ENCODE measurements around the gene DDI2.
"Not testable (repeated sequence)": the region's sequence is repeated elsewhere in the genome, so short reads cannot be mapped to it uniquely, and the experiment has no call there.

DDI2 gene

GRCh38 chr1:15691434-15692032, 74.3 kb downstream of the DDI2 start:
- Mint-ChIP-seq H3K9me3 (no peaks in the 10 kb centered on the region), H3K36me3 (peaks cover 8% of the 10 kb centered on the region), H3K27me3 (no peaks in the 10 kb centered on the region), H3K4me3 (no peak overlapping the region), H3K27ac (peak overlapping the region; percentile 94), H3K4me1 (peaks cover 70% of the 10 kb centered on the region)
- no peak for ATAC-seq

- peaks cover 8% of the 10 kb centered on the region for H3K36me3 Mint-ChIP-seq
- H3K27me3 Mint-ChIP-seq, result no peaks in the 10 kb centered on the region
- H3K4me3 Mint-ChIP-seq, result no peak overlapping the region
- H3K9me3 Mint-ChIP-seq, result no peaks in the 10 kb centered on the region
- H3K27ac Mint-ChIP-seq, result peak overlapping the region; percentile 94
- ATAC-seq, result no peak
- H3K4me1 Mint-ChIP-seq, result peaks cover 71% of the 10 kb centered on the region
Measured at GRCh38 chr1:15692121-15692682, 74.9 kb downstream of the DDI2 start.

- Mint-ChIP-seq H3K9me3 (no peaks in the 10 kb centered on the region), H3K4me1 (peaks cover 71% of the 10 kb centered on the region), H3K27ac (peak overlapping the region; percentile 94), H3K27me3 (no peaks in the 10 kb centered on the region), H3K36me3 (no peaks in the 10 kb centered on the region), H3K4me3 (no peak overlapping the region)
- no peak for ATAC-seq
Measured at GRCh38 chr1:15693371-15693770, 76.1 kb downstream of the DDI2 start.

GRCh38 chr1:15696956-15697521, 79.8 kb downstream of the DDI2 start:
- H3K4me1 Mint-ChIP-seq, result peaks cover 67% of the 10 kb centered on the region
- H3K27ac Mint-ChIP-seq, result peak overlapping the region; percentile 94
- no peaks in the 10 kb centered on the region for H3K9me3 Mint-ChIP-seq
- H3K4me3 Mint-ChIP-seq, result peak overlapping the region; percentile 79
- H3K27me3 Mint-ChIP-seq, result no peaks in the 10 kb centered on the region
- H3K36me3 Mint-ChIP-seq, result no peaks in the 10 kb centered on the region
- ATAC-seq, result peak; percentile 100

- no peak for ATAC-seq
- H3K4me3 Mint-ChIP-seq, result peak overlapping the region; percentile 31
- no peaks in the 10 kb centered on the region for H3K36me3 Mint-ChIP-seq
- peak overlapping the region; percentile 94 for H3K27ac Mint-ChIP-seq
- no peaks in the 10 kb centered on the region for H3K27me3 Mint-ChIP-seq
- H3K9me3 Mint-ChIP-seq, result no peaks in the 10 kb centered on the region
- H3K4me1 Mint-ChIP-seq, result peaks cover 65% of the 10 kb centered on the region
Measured at GRCh38 chr1:15698201-15698600, 80.9 kb downstream of the DDI2 start.

GRCh38 chr1:15699321-15699720, 82.1 kb downstream of the DDI2 start:
- H3K27me3 Mint-ChIP-seq, H3K9me3 Mint-ChIP-seq: not testable (repeated sequence)
- H3K4me1 Mint-ChIP-seq, result peaks cover 65% of the 10 kb centered on the region

GRCh38 chr1:15700508-15700907, 83.2 kb downstream of the DDI2 start:
- Mint-ChIP-seq H3K27me3 (no peaks in the 10 kb centered on the region), H3K9me3 (no peaks in the 10 kb centered on the region), H3K4me3 (no peak overlapping the region), H3K27ac (peak overlapping the region; percentile 55), H3K36me3 (peaks cover 15% of the 10 kb centered on the region), H3K4me1 (peaks cover 65% of the 10 kb centered on the region)
- ATAC-seq, result no peak

More at GRCh38 chr1:15699321-15699720, 82.1 kb downstream of the DDI2 start:
- not testable (repeated sequence) for H3K36me3 Mint-ChIP-seq, H3K4me3 Mint-ChIP-seq, H3K27ac Mint-ChIP-seq, ATAC-seq

GRCh38 chr1:15701784-15702183, 84.5 kb downstream of the DDI2 start:
- H3K36me3 Mint-ChIP-seq, result peaks cover 26% of the 10 kb centered on the region
- H3K9me3 Mint-ChIP-seq, result no peaks in the 10 kb centered on the region
- no peak overlapping the region for H3K4me3 Mint-ChIP-seq
- ATAC-seq, result no peak
- peaks cover 63% of the 10 kb centered on the region for H3K4me1 Mint-ChIP-seq
- no peak overlapping the region for H3K27ac Mint-ChIP-seq
- H3K27me3 Mint-ChIP-seq, result no peaks in the 10 kb centered on the region

GRCh38 chr1:15702722-15703550, 85.7 kb downstream of the DDI2 start:
- Mint-ChIP-seq H3K27ac (peak overlapping the region; percentile 6), H3K9me3 (no peaks in the 10 kb centered on the region), H3K4me1 (peaks cover 53% of the 10 kb centered on the region), H3K4me3 (no peak overlapping the region), H3K36me3 (peaks cover 28% of the 10 kb centered on the region), H3K27me3 (no peaks in the 10 kb centered on the region)
- no peak for ATAC-seq

GRCh38 chr1:15703562-15703961, 86.3 kb downstream of the DDI2 start:
- Mint-ChIP-seq H3K4me1 (peaks cover 47% of the 10 kb centered on the region), H3K27ac (peak overlapping the region; percentile 6)

GRCh38 chr1:15704526-15705183, 87.4 kb downstream of the DDI2 start:
- Mint-ChIP-seq H3K4me3 (no peak overlapping the region), H3K27ac (peak overlapping the region; percentile 6), H3K27me3 (no peaks in the 10 kb centered on the region), H3K4me1 (peaks cover 45% of the 10 kb centered on the region), H3K9me3 (no peaks in the 10 kb centered on the region), H3K36me3 (peaks cover 28% of the 10 kb centered on the region)
- ATAC-seq, result no peak

More at GRCh38 chr1:15703562-15703961, 86.3 kb downstream of the DDI2 start:
- H3K36me3 Mint-ChIP-seq, result peaks cover 28% of the 10 kb centered on the region
- no peaks in the 10 kb centered on the region for H3K27me3 Mint-ChIP-seq
- no peak for ATAC-seq
- H3K9me3 Mint-ChIP-seq, result no peaks in the 10 kb centered on the region
- no peak overlapping the region for H3K4me3 Mint-ChIP-seq

- Mint-ChIP-seq H3K36me3 (peaks cover 28% of the 10 kb centered on the region), H3K4me3 (no peak overlapping the region), H3K4me1 (peaks cover 45% of the 10 kb centered on the region), H3K9me3 (no peaks in the 10 kb centered on the region), H3K27ac (no peak overlapping the region), H3K27me3 (no peaks in the 10 kb centered on the region)
- ATAC-seq, result no peak
Measured at GRCh38 chr1:15705184-15705566, 87.9 kb downstream of the DDI2 start.

- H3K36me3 Mint-ChIP-seq, result peaks cover 35% of the 10 kb centered on the region
- no peaks in the 10 kb centered on the region for H3K27me3 Mint-ChIP-seq
- H3K9me3 Mint-ChIP-seq, result no peaks in the 10 kb centered on the region
- no peak overlapping the region for H3K4me3 Mint-ChIP-seq
- ATAC-seq, result no peak
- H3K27ac Mint-ChIP-seq, result no peak overlapping the region
- H3K4me1 Mint-ChIP-seq, result peaks cover 45% of the 10 kb centered on the region
Measured at GRCh38 chr1:15706751-15707150, 89.5 kb downstream of the DDI2 start.

- no peaks in the 10 kb centered on the region for H3K9me3 Mint-ChIP-seq
- H3K4me1 Mint-ChIP-seq, result peaks cover 47% of the 10 kb centered on the region
- ATAC-seq, result no peak
- no peaks in the 10 kb centered on the region for H3K27me3 Mint-ChIP-seq
- no peak overlapping the region for H3K27ac Mint-ChIP-seq
- H3K4me3 Mint-ChIP-seq, result no peak overlapping the region
- peaks cover 35% of the 10 kb centered on the region for H3K36me3 Mint-ChIP-seq
Measured at GRCh38 chr1:15707239-15707925, 90.1 kb downstream of the DDI2 start.

All from stimulated activated memory B cell treated with anti-CD40 and anti-IgM and Interleukin-4, amounts not matched to agents 10 μg/mL and 1 μg/mL and 100 μg/mL, for 72 hours (primary cell).